GM18870 (cell line): ENCODE results near the gene KCNE1.
"Not testable (repeated sequence)": the region's sequence is repeated elsewhere in the genome, so short reads cannot be mapped to it uniquely, and the experiment has no call there.

ENCODE experiments used
- ATAC-seq: cut with Tn5 transposase; IDR thresholded peaks from one replicate; pipeline ENCODE4 v1.9.1; 2021; ENCODE audit warnings: moderate library complexity; ENCODE audit not compliant: unreplicated experiment

Gene KCNE1

GRCh38 chr21:34511787-34512455 is at the start of gene KCNE1:
TSS of gene KCNE1 (minus strand) at chr21:34512210. CDS start at chr21:34449634, 62,576 bp downstream.
- ATAC-seq = no peak

DNA sequence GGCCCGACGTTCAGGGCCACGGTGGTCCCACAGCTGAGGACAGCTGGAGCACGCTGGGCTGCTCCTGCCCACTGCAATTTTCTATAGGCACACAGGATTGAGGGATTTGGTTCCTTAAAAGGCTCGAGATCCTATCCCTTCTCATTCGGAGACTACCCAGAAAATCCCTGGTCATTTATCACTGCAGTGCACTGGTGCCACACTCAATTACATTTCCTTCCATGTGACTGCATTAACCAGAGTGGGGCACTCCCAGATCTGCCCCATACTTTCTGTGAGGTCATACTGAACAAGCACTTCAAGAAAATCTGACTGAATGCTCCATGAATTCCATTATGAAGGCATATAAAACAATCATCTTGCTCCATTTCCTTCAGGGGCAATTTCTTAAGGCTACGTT is 49.8 kb upstream of the KCNE1 start:
- ATAC-seq = no peak

- ATAC-seq = no peak
Observed at GRCh38 chr21:34560609-34561008, 48.6 kb upstream of the KCNE1 start.

GRCh38 chr21:34560021-34560420 is 48.0 kb upstream of the KCNE1 start:
- ATAC-seq = no peak

GRCh38 chr21:34559089-34559631 is 47.1 kb upstream of the KCNE1 start:
- ATAC-seq = no peak

- ATAC-seq = no peak
Observed at GRCh38 chr21:34558166-34558565, 46.2 kb upstream of the KCNE1 start.

- ATAC-seq = no peak
Observed at GRCh38 chr21:34557261-34557660, 45.3 kb upstream of the KCNE1 start.

DNA sequence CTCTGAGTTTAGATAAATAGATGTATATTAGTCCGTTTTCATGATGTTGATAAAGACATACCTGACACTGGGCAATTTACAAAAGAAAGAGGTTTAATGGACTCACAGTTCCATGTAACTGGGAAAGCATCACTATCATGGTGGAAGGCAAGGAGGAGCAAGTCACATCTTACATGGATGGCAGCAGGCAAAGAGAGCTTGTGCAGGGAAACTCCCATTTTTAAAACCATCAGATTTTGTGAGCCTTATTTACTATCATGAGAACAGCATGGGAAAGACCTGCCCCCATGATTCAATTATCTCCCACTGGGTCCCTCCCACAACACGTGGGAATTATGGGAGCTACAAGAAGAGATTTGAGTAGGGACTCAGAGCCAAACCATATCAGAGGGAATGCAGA is 42.7 kb upstream of the KCNE1 start:
- not testable (repeated sequence) for ATAC-seq

- ATAC-seq = no peak
Observed at GRCh38 chr21:34554227-34554626, 42.2 kb upstream of the KCNE1 start.

DNA sequence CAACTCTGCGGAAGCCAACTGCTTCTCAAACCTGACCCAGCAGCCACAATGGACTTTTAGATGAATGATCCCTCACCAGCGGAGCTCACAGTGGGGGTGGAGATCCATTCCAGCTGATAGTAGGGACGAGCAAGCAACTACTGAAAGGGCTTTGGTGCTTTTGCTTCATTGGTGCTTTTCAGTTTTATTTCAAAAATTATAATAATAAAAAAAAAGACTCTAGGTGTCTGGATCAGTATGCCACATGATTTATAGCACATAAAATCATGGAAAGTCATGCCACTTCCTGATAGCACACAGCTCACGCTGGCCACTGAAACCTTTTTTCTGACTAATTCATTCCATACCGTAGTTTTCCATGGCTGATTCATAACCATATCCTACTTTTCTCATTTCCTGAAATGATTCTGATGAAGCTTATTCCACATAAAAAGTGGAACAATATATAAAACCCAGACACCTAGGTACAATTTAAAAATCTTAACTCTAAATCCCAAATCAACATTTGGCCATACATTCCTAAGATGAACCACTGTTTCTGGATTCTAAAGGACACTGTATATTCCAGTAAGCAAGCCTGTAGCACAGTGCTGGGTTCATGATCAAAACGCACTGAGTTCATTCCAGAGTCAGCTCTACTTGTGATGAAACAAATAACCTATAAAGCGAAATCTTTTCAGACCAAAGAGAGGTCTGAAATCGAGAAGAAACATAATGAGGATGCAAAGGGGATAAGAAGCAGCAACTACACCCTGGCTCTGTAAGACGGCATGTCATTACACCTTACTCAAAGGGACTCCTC is 41.3 kb upstream of the KCNE1 start:
- ATAC-seq = no peak

DNA sequence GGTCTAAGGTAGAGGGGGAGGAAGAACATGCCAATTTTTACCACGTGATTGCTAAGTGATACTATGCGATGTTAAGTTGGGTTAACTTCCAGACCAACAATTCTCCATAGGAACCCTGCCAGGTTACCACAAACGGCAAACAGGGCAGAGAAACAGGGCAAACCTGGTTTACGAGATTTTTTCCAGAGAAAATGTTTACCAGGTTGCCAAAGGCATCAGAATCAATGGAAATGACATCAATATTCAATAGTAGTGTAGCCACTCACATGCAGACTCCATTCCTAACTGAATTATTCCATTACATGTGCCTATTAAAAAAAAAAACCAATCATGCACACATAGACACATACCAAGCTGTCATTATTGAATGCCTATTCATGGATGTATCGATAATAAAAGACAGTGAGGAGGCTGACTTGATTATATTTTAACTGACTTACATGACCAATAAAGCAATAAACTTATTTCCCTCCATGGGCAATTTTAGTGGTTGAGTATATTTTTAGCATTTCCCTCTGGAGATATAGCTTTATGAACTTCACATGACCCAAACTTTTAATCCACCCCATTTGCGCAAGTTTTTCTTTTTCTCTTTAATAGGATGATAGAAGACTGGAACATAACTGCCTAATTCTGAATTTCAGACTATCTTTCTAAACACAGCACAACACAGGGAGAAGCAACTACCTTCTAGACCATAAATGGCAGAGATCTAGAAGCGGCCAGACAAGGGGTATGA is 40.5 kb upstream of the KCNE1 start:
- ATAC-seq = no peak

DNA sequence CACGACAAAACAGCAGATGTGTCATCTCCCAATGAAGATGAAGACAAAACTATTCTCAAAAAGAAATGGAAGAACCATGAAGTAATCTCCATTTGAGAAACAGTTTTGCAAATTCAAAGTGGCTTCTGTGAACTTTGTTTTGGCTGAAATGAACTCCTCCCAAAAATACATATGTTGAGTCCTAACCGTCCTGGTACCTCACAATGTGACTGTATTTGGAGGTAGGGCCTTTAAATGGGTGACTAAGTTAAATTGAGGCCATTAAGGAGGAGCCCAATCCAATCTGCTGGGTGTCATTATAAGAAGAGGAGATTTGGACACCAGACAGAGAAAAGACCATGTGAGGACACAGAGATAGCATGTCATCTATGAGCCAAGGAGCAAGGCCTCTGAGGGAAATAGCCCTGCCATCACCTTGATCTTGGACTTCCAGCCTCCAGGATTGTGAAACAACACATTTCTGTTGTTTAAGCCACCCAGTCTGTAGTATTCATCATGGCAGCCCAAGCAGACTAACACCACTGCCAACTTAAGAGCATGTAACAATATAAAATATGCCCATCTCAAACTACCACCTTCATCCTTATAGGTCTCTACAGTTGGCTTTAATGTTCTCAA is 38.3 kb upstream of the KCNE1 start:
- ATAC-seq = no peak

DNA sequence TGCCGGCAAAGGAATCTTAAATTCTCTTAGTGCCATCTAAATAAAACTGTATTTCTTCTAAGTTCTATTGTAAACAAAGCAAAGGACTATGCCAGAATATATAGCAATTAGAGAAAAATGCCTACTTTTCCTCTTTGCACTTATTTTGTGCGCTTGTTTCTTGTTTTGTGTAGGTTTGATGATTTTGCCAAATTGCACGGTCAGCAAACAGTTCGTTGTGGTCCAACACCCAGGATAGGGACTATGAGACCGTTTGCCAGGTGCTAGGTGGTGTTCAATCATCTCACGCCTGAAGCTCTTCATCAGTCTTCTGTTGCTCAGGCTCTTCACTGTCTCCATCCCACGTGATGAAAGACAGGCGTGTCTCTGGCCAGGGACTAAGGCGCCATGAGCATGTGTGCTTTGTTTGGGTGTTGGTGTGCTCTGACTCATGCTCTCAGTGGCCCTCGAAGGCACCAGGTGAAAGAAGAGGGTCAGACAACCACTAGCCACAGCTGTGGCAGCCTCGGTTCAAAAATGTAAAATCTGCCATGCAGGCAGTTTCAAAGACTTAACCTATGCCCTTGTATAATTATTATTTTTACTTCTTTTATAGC is 36.9 kb upstream of the KCNE1 start:
- no peak for ATAC-seq

DNA sequence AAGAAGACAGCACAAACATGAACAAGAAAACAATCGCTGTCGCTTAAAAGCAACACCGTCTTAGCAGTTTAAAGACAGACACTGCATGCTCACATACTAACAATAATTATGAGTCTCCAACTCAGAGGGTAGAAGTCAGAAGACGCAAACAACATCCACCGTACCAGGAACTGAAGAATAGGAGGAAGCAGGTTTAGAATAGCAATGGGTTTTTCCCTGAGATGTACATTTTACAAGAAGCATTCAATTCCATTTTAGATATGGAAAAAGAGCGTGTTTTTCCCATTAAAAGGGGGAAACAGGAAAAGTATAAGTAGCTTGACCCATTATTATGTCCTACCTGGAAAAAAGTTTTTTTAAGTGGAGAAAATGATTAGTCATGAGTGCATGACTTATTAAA is 34.5 kb upstream of the KCNE1 start:
- ATAC-seq = no peak

- peak; percentile 91 for ATAC-seq
Observed at GRCh38 chr21:34545079-34545884, 33.3 kb upstream of the KCNE1 start.

- no peak for ATAC-seq
Observed at GRCh38 chr21:34544032-34544496, 32.1 kb upstream of the KCNE1 start.

DNA sequence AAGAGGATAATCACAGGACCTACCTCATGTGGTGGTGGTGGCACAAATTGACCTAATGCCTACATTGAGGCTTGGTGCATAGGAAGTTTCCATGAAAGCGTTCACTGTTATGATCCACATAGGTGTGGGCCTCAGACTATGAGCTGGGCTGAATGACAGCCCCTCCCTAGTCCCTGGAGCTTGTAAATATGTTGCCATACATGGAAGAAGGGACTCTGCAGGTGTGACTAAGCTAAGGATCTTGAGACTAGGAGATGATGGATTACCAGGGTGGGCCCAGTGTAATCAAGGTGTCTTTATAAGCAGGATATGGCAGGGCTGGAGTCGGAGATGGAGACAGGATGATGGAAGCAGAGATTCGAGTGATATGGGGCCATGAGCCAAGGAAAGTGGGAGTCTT is 31.0 kb upstream of the KCNE1 start:
- no peak for ATAC-seq

GRCh38 chr21:34540206-34540605 is 28.2 kb upstream of the KCNE1 start:
- no peak for ATAC-seq

GRCh38 chr21:34537838-34538237 is 25.8 kb upstream of the KCNE1 start:
- ATAC-seq = no peak

DNA sequence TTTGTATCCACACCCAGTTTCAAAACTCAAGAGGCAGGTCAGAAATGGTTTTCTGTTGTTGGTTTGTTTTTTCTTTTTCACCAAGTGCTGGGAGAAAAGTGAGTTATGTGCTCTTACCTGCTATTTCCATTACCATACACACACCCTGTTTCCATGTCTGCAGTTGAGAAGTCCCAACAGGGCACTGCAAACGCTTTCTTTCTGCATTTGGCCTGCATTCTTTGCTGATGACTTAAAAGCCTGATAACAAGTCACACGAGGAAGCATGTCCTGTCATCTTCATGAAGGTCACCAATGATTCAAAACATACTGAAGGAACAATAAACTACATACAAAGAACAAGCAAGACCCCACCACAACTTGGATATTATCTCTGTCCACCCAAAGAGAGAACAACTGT is 24.8 kb upstream of the KCNE1 start:
- no peak for ATAC-seq
